ENCODE results near the gene TNFRSF4. TPM values are rescaled to one million over a fixed set of nuclear protein-coding genes. Genes with fewer than 3 reads are reported as not detected.
"Not testable (repeated sequence)": the region's sequence is repeated elsewhere in the genome, so short reads cannot be mapped to it uniquely, and the experiment has no call there.

Gene TNFRSF4
- total RNA-seq, 1 donor from 2014 or later = 0.19 TPM

GRCh38 chr1:1197188-1197500 lies 16.8 kb downstream of the TNFRSF4 start:
- no peak for TF ChIP-seq CTCF (IDR thresholded peaks at IDR 0.05)
- Mint-ChIP-seq H3K27me3 (ENCODE audit: unreplicated experiment) (peaks cover under 1% of the 10 kb centered on the region), H3K9me3 (ENCODE audit: unreplicated experiment) (peaks cover 16% of the 10 kb centered on the region), H3K27ac (ENCODE audit: unreplicated experiment) (no peak overlapping the region), H3K4me1 (ENCODE audit: unreplicated experiment) (peaks cover 5% of the 10 kb centered on the region), H3K36me3 (ENCODE audit: unreplicated experiment) (no peaks in the 10 kb centered on the region), H3K4me3 (ENCODE audit: unreplicated experiment) (no peak overlapping the region)
- DNase-seq (ENCODE audit: extremely low spot score, unreplicated experiment) = no peak

- no peak for TF ChIP-seq CTCF (IDR thresholded peaks at IDR 0.05)
- peaks cover 5% of the 10 kb centered on the region for H3K4me1 Mint-ChIP-seq (ENCODE audit: unreplicated experiment)
- H3K27ac Mint-ChIP-seq (ENCODE audit: unreplicated experiment) = no peak overlapping the region
- H3K9me3 Mint-ChIP-seq (ENCODE audit: unreplicated experiment) = peaks cover 22% of the 10 kb centered on the region
- DNase-seq (ENCODE audit: extremely low spot score, unreplicated experiment) = no peak
- H3K36me3 Mint-ChIP-seq (ENCODE audit: unreplicated experiment) = no peaks in the 10 kb centered on the region
- peaks cover 5% of the 10 kb centered on the region for H3K27me3 Mint-ChIP-seq (ENCODE audit: unreplicated experiment)
- H3K4me3 Mint-ChIP-seq (ENCODE audit: unreplicated experiment) = no peak overlapping the region
Measured at GRCh38 chr1:1196431-1197187, 17.3 kb downstream of the TNFRSF4 start.

- H3K27me3 Mint-ChIP-seq (ENCODE audit: unreplicated experiment) = not testable (repeated sequence)
Measured at GRCh38 chr1:1195726-1196125, 18.2 kb downstream of the TNFRSF4 start.

GRCh38 chr1:1194723-1195122 lies 19.2 kb downstream of the TNFRSF4 start:
- no peak for TF ChIP-seq CTCF (IDR thresholded peaks at IDR 0.05)
- no peak overlapping the region for H3K27ac Mint-ChIP-seq (ENCODE audit: unreplicated experiment)
- H3K4me1 Mint-ChIP-seq (ENCODE audit: unreplicated experiment) = no peaks in the 10 kb centered on the region
- H3K9me3 Mint-ChIP-seq (ENCODE audit: unreplicated experiment) = peaks cover 25% of the 10 kb centered on the region
- no peaks in the 10 kb centered on the region for H3K36me3 Mint-ChIP-seq (ENCODE audit: unreplicated experiment)
- DNase-seq (ENCODE audit: extremely low spot score, unreplicated experiment) = no peak
- H3K4me3 Mint-ChIP-seq (ENCODE audit: unreplicated experiment) = no peak overlapping the region
- H3K27me3 Mint-ChIP-seq (ENCODE audit: unreplicated experiment) = peaks cover 8% of the 10 kb centered on the region

More at GRCh38 chr1:1195726-1196125, 18.2 kb downstream of the TNFRSF4 start:
- H3K9me3 Mint-ChIP-seq (ENCODE audit: unreplicated experiment) = peaks cover 25% of the 10 kb centered on the region
- H3K36me3 Mint-ChIP-seq (ENCODE audit: unreplicated experiment); H3K27ac Mint-ChIP-seq (ENCODE audit: unreplicated experiment); H3K4me1 Mint-ChIP-seq (ENCODE audit: unreplicated experiment); DNase-seq (ENCODE audit: extremely low spot score, unreplicated experiment); H3K4me3 Mint-ChIP-seq (ENCODE audit: unreplicated experiment): not testable (repeated sequence)

- DNase-seq (ENCODE audit: extremely low spot score, unreplicated experiment) = no peak
- Mint-ChIP-seq H3K36me3 (ENCODE audit: unreplicated experiment) (no peaks in the 10 kb centered on the region), H3K4me1 (ENCODE audit: unreplicated experiment) (no peaks in the 10 kb centered on the region), H3K27me3 (ENCODE audit: unreplicated experiment) (peaks cover 18% of the 10 kb centered on the region), H3K9me3 (ENCODE audit: unreplicated experiment) (peaks cover 25% of the 10 kb centered on the region), H3K27ac (ENCODE audit: unreplicated experiment) (no peak overlapping the region), H3K4me3 (ENCODE audit: unreplicated experiment) (no peak overlapping the region)
- no peak for TF ChIP-seq CTCF (IDR thresholded peaks at IDR 0.05)
Measured at GRCh38 chr1:1191734-1192133, 22.2 kb downstream of the TNFRSF4 start.

All from osteocyte (in vitro differentiated cells).